ENCODE measurements around the gene CMKLR1.

Gene CMKLR1

GRCh38 chr12:108297895-108298760 is 41.0 kb downstream of the CMKLR1 start:
- no peak for DNase-seq

GRCh38 chr12:108297424-108297823 is 41.7 kb downstream of the CMKLR1 start:
- DNase-seq: no peak

DNA sequence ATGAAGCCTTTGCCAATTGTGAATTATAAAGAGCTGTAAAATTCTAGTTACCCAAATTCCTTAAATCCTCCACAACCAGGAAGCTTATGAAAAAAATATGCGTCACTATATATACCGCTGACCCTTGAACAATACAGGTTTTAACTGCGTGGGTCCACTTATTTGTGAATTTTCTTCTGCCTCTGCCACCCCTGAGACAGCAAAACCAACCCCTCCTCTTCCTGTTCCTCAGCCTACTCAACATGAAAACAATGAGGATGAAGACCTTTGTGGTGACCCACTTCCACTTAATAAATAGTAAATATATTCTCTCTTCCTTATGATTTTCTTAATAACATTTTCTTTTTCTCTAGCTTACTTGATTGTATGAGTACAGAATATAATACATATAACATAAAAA is 42.2 kb downstream of the CMKLR1 start:
- no peak for DNase-seq

DNA sequence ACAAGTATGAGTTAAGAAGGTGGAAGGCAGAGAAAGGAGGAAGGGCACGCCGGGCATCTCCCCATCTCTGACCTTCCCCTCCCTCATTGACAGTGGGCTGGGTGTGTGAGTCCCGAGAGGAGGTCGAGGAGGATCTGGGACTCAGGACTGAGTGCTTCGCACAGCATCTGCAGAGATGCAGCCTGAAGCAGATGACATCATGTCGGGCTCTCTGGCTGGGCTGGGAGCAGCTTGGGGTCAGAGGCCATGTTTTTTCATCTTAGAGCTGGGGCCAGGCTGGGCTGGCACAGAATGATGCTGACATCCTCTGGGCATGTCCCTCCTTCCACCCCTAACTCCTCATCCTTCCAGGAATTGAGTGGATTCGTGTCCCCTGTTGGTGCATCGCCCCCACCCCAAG is 43.5 kb downstream of the CMKLR1 start:
- no peak for DNase-seq

GRCh38 chr12:108289350-108290161 is 49.6 kb downstream of the CMKLR1 start:
- no peak for DNase-seq

DNA sequence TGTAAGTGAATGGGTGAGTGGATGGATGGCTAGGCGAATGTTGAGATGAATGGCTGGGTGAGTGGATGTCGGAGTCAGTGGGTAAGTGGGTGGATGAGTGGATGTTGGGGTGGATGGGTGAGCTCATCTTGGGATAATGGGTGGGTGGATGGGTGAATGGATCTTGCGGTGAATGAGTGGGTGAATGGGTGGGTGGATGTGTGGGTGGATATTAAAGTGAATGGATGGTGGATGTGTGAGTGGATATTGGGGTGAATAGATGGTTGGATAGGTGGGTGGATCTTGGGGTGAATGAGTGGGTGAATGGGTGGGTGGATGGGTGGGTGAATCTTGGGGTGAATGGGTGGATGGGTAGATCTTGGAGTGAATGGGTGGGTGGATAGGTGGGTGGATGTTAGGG is 51.9 kb downstream of the CMKLR1 start:
- no peak for DNase-seq

DNA sequence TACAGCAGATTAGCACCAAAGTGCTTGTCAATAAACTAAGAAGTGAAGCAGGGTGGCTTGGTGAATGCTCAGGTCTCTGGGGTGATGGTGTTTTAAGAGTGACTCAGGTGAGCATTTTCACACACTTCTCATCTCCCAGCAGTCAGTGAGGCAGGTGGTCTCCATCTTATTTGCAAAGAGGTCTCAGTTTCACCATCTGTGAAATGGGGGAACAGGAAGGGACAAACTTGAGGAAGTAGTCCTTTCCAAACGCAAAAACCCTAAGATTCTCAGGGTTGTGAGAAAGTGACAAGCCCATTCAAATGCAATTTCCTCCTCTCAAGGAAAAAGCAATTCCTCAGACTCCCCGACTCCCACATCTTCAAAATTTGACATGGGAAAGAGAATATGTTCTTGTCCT is 54.1 kb downstream of the CMKLR1 start:
- DNase-seq: no peak

DNA sequence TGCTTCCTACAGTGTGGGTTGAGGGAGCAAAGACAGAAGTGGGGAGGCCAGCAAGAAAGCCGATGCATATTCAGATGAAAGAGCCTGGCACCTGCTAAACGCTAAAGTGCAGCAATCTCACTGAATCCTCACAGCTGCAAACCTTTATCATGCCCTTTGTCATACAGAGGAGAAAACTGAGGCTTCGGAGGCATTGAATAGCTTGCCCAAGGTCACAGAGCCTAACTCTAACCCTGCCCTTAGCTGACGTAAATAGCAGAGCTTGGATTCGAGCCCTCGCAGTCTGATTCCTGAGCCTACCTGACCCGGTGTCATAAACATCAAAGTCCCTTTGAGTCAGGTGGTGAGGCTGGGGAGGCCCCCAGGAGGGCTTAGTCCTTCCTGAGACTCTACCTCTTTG is 54.9 kb downstream of the CMKLR1 start:
- no peak for DNase-seq

- no peak for DNase-seq
These were observed 56.4 kb downstream of the CMKLR1 start for GRCh38 chr12:108282676-108283075.

- DNase-seq: no peak
These were observed 57.0 kb downstream of the CMKLR1 start for GRCh38 chr12:108282160-108282559.

- no peak for DNase-seq
These were observed 61.5 kb downstream of the CMKLR1 start for GRCh38 chr12:108277613-108278012.

GRCh38 chr12:108273217-108273616 is 65.9 kb downstream of the CMKLR1 start:
- no peak for DNase-seq

GRCh38 chr12:108271951-108272872 is 66.9 kb downstream of the CMKLR1 start:
- no peak for DNase-seq

DNA sequence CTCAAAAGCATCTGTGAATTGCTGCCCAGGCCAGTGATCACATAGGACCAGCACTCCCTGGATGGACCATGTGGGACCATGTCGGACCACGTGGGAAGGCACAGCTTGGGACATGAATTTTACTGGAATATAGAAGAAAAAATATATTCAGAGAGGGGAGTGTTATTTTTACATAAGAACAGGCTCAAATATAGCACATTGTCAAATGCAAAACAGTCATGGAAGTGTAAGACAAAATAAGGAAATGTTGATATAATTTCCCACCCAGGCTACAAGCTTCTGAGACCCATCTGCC is 68.3 kb downstream of the CMKLR1 start:
- no peak for DNase-seq

- no peak for DNase-seq
These were observed 68.9 kb downstream of the CMKLR1 start for GRCh38 chr12:108270035-108270848.

GRCh38 chr12:108269224-108269623 is 69.9 kb downstream of the CMKLR1 start:
- no peak for DNase-seq

DNA sequence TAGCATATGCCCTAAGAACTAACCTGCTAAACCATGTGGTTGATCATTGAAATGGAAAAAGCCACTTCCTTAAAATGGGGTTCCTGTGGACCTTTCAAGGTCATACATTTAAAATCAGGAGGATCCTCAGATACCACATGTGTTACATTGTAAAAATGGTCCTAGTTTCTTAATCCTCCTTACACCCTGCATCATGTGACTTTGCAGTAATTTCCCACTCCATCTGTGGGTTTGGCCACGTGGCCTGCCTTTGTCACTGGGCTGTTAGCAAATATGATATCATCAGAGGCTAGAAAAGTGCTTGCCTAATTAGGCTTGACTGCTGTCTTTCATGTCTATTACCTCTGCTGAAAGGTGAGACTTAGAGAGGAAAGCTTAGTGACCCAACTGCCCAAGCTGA is 70.7 kb downstream of the CMKLR1 start:
- DNase-seq: no peak

DNA sequence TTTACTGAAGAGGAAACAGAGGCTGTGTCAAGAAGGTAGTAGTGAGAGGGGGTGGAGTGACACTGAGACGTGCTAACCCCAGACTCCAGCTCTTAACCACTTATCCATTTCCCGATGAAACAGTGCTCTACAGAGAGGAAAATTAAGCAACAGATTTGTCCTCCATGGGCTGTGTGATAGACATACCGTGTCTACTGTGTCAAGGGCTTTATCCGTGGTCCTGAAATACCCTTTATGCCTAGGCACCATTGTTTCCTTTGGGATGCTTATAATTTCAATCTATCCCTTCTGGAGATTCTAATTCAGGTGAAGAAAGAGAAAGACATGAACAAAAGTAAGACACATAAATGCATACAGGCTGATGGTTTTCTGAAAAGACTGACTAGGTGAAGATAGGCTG is 71.7 kb downstream of the CMKLR1 start:
- no peak for DNase-seq

DNA sequence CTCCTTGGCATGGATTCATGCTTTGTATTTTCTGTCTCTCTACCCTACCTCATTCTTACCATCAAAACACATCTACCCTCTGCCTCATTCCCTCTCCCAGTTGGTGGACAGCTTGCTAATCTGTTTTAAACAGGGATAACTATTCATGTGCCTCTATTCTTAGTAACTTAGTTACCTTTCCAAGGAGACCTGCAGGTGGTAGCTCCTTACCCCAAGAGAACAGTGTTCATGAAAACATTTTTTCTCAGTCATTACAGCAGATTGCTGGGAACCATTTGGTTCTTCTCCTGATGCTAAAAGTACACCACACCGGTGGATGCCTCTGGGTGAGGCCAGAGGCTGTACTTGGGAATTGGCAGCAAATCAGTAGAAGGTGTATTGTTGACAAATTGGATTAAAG is 73.0 kb downstream of the CMKLR1 start:
- no peak for DNase-seq

DNA sequence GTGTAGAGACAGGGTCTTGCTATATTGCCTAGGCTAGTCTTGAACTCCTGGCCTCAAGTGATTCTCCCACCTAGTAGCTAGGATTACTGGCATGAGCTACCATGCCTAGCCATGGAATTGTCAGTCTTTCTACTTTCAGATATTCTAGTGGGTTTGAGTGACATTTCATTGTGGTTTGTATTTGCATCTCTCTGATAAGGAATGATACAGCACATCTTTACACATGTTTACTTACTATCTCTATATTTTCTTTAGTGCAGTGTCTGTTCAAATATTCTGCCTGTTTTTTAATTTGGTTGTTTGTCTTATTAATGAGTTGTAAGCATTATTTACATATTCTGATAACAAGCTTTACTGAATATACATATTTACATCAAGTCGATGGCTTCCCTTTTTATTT is 73.6 kb downstream of the CMKLR1 start:
- no peak for DNase-seq

GRCh38 chr12:108260969-108261368 is 78.1 kb downstream of the CMKLR1 start:
- DNase-seq: no peak

- no peak for DNase-seq
These were observed 79.1 kb downstream of the CMKLR1 start for GRCh38 chr12:108260039-108260438.
